GM21423 (cell line): ENCODE data around the gene PHOX2B.
"Not testable (repeated sequence)": the region's sequence is repeated elsewhere in the genome, so short reads cannot be mapped to it uniquely, and the experiment has no call there.

Experiments used
- ATAC-seq: cut with Tn5 transposase; IDR thresholded peaks from one replicate; pipeline ENCODE4 v1.9.1; 2021; ENCODE audit warnings: mild to moderate bottlenecking, moderate library complexity; ENCODE audit not compliant: unreplicated experiment

PHOX2B gene

DNA sequence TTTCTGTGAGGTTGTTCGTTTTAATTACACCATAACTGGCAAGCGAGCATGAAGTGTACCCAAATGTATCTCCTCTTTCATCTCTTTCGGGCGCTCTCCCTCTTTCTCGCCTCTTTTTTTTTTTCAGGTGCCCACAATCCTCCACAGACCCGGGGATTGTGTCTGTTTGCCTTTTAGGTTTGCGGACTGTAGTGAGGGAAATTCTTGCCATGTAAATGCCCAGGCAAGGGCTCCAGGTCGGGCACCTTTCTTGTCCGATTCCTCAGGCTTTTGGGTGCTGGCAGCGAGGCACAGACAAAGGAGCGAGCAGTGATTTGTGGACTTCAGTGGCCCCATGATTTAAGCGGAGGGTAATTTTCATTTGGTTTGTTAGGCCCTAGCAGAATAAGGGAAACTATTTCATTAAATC is 1.1 kb upstream of the PHOX2B start:
- no peak for ATAC-seq

- no peak for ATAC-seq
Measured at GRCh38 chr4:41748074-41748570, 403 bp downstream of the PHOX2B start.

GRCh38 chr4:41747230-41748055 is 1.1 kb downstream of the PHOX2B start:
- no peak for ATAC-seq

GRCh38 chr4:41746440-41747229 is 1.9 kb downstream of the PHOX2B start:
- ATAC-seq = no peak

GRCh38 chr4:41746025-41746439 is 2.5 kb downstream of the PHOX2B start:
- ATAC-seq = no peak

DNA sequence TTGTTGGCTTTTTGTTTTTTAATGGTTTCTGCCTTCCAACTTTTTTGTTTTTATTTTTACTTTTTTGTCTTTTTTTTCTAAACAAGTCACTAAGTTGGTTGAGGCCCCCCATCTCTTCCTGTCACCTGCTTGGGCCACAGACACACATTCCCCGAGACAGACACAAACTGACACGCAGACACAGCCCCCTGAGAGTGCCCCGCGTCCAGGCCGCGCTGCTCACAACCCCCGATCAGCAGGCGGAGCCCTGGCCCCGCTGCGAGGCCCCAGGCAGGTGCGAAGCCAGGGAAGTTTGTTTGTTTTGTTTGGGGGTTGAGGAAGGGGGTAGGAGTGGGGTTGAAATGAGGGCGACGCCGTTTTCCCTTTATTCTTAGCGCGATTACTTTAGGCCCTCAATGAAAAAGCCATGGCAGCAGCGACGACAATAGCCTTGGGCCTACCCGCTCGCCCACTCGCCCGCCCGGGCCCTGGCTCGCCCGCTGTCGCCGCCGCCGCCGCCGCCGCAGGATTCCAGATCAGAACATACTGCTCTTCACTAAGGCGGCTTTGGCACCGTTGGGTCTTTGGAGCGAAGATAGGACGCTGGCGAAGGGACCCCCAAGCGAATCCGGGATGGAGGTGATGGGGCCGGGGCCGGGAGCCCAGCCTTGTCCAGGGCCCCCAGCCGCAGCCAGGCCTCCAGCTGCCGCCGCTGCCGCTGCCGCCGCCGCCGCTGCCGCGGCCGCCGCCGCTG is 3.1 kb downstream of the PHOX2B start:
- no peak for ATAC-seq

DNA sequence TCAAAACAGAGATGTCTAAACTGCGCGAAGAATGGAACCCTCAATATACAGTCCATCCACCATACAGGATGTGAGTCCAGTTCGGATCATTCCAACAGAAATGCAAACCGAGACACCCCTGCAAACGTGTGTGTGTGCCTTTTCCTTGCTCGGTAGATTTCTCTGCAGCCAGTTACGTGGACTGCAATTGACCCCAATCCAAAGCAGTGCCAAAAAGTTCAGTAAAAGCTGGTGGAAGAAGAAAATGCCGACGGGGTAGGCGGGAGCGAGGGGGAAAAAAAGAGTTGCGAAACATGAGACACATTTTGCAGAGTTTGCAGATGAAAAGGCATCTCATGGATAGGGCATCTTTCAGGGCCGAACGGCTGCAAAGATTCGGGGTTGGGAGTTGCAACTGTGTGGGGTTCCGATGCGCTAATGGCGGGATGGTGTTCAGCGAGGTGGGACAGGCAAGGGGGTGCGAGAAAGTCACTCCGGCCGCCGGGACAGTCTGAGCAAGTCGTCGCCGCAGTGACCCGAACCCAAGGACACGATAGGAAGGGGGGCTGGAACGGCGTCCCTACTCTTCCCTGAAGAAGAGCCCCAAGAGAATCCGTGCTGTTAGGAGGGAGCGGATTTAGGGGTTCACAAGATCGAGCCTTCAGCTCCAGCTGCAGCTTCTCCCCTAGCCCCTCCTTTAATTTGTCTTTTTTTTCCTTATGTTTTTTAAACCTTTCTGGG is 3.8 kb downstream of the PHOX2B start:
- no peak for ATAC-seq

GRCh38 chr4:41741354-41741753 is 7.2 kb downstream of the PHOX2B start:
- no peak for ATAC-seq

GRCh38 chr4:41737491-41737890 is 11.0 kb downstream of the PHOX2B start:
- not testable (repeated sequence) for ATAC-seq

GRCh38 chr4:41734371-41734770 is 14.2 kb downstream of the PHOX2B start:
- ATAC-seq = no peak

GRCh38 chr4:41731569-41732126 is 16.9 kb downstream of the PHOX2B start:
- ATAC-seq = no peak

DNA sequence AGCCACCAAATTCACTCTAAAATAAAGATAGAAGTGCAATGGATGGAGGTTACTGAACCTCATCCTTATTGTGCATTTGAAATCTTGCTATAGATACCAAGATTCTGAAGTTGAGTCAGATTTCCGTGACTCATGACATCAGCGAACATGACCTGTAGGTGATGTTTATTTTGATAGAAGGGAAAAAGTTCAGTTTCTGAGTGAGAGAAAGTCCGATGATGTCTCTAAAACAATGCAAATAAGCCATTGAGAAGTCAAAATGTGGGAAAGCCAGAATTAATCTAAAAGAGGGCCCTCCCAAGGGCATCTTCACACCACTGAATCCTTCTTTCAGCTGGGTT is 20.0 kb downstream of the PHOX2B start:
- ATAC-seq = no peak

GRCh38 chr4:41727861-41728572 is 20.5 kb downstream of the PHOX2B start:
- no peak for ATAC-seq

GRCh38 chr4:41725254-41725653 is 23.3 kb downstream of the PHOX2B start:
- ATAC-seq = no peak

DNA sequence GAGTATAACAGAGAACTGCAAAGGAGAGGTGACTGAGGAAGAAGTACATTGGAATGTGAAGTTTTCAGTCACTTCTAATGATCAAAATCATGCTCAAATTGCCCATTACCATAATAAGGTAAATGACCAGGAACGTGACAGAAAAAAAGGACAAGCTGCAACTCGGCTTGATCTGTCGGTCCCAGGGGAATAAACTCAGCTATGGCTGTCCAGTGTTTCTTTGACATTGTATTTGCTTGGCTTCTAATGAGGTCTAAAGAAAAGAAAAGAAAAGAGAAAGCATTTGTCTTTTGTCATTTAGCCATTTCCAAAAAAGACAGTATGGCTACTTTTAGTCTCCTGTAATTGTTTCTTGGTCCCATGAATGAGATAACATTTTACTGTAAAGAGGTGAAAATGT is 25.2 kb downstream of the PHOX2B start:
- ATAC-seq = no peak

DNA sequence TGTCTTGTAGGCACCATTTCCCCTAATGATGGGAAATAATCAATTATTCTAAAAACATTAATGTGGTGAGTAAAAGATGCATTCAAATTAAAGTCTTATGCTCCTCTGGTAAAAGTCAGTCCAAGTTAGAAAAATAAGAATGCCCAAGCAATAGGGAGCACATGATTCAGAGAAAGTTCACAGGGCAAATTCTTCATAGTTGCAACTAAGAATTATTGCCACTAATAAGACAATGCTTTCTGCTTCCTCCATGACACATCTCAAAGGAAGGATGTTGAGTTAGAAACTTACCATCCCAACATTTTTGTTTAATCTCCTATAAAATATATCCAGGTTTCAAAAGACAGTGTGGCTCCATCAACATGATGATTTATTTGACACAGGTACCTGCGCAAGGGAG is 26.3 kb downstream of the PHOX2B start:
- no peak for ATAC-seq

DNA sequence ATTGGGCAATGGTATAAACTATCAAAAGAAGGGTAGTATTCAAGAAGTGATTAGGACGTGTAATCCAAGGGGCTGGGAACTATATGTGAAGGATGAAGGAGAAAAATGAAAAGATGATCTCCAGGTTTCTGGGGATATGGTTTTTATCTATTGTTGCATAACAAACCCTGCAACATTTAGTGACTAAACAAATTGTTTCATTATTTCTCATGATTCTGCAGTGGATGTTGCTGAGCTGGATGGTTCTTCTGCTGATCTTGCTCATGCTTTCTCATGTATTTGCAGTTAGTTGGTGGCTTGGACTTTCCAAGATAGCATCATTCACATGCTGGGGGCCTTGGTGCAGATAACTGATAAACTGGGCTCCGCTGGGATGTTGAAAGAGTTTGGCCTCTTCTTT is 29.1 kb downstream of the PHOX2B start:
- no peak for ATAC-seq

GRCh38 chr4:41718907-41719306 is 29.6 kb downstream of the PHOX2B start:
- no peak for ATAC-seq

GRCh38 chr4:41715155-41715554 is 33.4 kb downstream of the PHOX2B start:
- ATAC-seq = no peak
